Suprapubic skin (tissue), 4 donors: ENCODE results near the gene P2RY13.

Source experiments
- CTCF ChIP-seq, 2 donors: fragments of 200-600 bp in 1 of 2; fragments of 450-650 bp in 1 of 2; sonication (generic) in 1 of 2; IDR thresholded peaks; one replicate each; pipeline ENCODE4 v1.5.1; 2016 to 2019; ENCODE audit warnings: antibody characterized with exemption in 2 of 2, mild to moderate bottlenecking in 1 of 2, moderate library complexity in 1 of 2
- EP300 ChIP-seq: sonication (generic); formaldehyde crosslinking; IDR thresholded peaks from one replicate; pipeline ENCODE4 v1.6.1; 2017; ENCODE audit warnings: antibody characterized with exemption
- POLR2A ChIP-seq, 2 donors: fragments of 450-650 bp; IDR thresholded peaks; one replicate each; pipeline ENCODE4 v1.6.1; 2017; ENCODE audit warnings: antibody characterized with exemption in 2 of 2, mild to moderate bottlenecking in 2 of 2, moderate library complexity in 2 of 2
- POLR2AphosphoS5 ChIP-seq, 3 donors: sonication (generic); formaldehyde crosslinking; IDR thresholded peaks; one replicate each; pipeline ENCODE4 v1.6.1; 2017; ENCODE audit warnings: antibody characterized with exemption in 3 of 3

- TF ChIP-seq CTCF (IDR thresholded peaks at IDR 0.05), result no peak
- TF ChIP-seq EP300, result no peak
- no peak for TF ChIP-seq POLR2A (IDR thresholded peaks at IDR 0.05)
- TF ChIP-seq POLR2AphosphoS5 (IDR thresholded peaks at IDR 0.05), result no peak
Measured at GRCh38 chr3:151321526-151321925, 7.8 kb downstream of the P2RY13 start.
